Chondrocyte (in vitro differentiated cells): Measurements from ENCODE around the gene SORL1. TPM values are rescaled to one million over a fixed set of nuclear protein-coding genes. Genes with fewer than 3 reads are reported as not detected.

Experiments used
- DNase-seq: peaks from one replicate; pipeline ENCODE4 v3.0.0; 2021; ENCODE audit warnings: mixed read lengths, low spot score
- H3K27ac Mint-ChIP-seq: one replicate; pipeline ENCODE4 v1.8.0; 2021; ENCODE audit warnings: mild to moderate bottlenecking, moderate library complexity, mixed read lengths; ENCODE audit not compliant: unreplicated experiment
- H3K27me3 Mint-ChIP-seq: 2 replicates; pipeline ENCODE4 v1.8.0; 2021; ENCODE audit warnings: low read depth, mixed read lengths
- H3K36me3 Mint-ChIP-seq: 2 replicates; pipeline ENCODE4 v1.8.0; 2021; ENCODE audit warnings: low read depth, mixed read lengths
- H3K4me1 Mint-ChIP-seq: 2 replicates; pipeline ENCODE4 v1.8.0; 2021; ENCODE audit warnings: low read depth, mild to moderate bottlenecking, mixed read lengths
- H3K4me3 Mint-ChIP-seq: one replicate; pipeline ENCODE4 v1.8.0; 2021; ENCODE audit warnings: mild to moderate bottlenecking, moderate library complexity, mixed read lengths; ENCODE audit not compliant: unreplicated experiment
- H3K9me3 Mint-ChIP-seq: 2 replicates; pipeline ENCODE4 v1.8.0; 2021; ENCODE audit warnings: low read depth, mixed read lengths
- CTCF ChIP-seq: fragments of 200-600 bp; sonication (generic); IDR thresholded peaks from 2 replicates; pipeline ENCODE4 v1.5.0; 2021; ENCODE audit warnings: antibody characterized with exemption, mild to moderate bottlenecking, moderate library complexity
- total RNA-seq: library from RNA; stranded (reverse); gene quantifications from 3 replicates; pipeline ENCODE4 v1.2.1, GENCODE V29; 2021

Gene SORL1
- total RNA-seq, 1 donor from 2014 or later: 0.87 TPM

GRCh38 chr11:121571506-121571905 lies 119.4 kb downstream of the SORL1 start:
- peaks cover 11% of the 10 kb centered on the region for H3K4me1 Mint-ChIP-seq
- H3K27me3 Mint-ChIP-seq: peaks cover 32% of the 10 kb centered on the region
- no peaks in the 10 kb centered on the region for H3K9me3 Mint-ChIP-seq
- H3K4me3 Mint-ChIP-seq: no peak overlapping the region
- no peak for TF ChIP-seq CTCF
- no peak for DNase-seq
- peaks cover 1% of the 10 kb centered on the region for H3K36me3 Mint-ChIP-seq
- H3K27ac Mint-ChIP-seq: no peak overlapping the region

GRCh38 chr11:121572571-121573059 lies 120.5 kb downstream of the SORL1 start:
- Mint-ChIP-seq H3K27ac (no peak overlapping the region), H3K36me3 (peaks cover 3% of the 10 kb centered on the region)

GRCh38 chr11:121574801-121575200 lies 122.7 kb downstream of the SORL1 start:
- TF ChIP-seq CTCF: no peak
- no peak for DNase-seq
- no peak overlapping the region for H3K4me3 Mint-ChIP-seq

More at GRCh38 chr11:121572571-121573059, 120.5 kb downstream of the SORL1 start:
- no peak overlapping the region for H3K4me3 Mint-ChIP-seq
- peaks cover 36% of the 10 kb centered on the region for H3K27me3 Mint-ChIP-seq
- TF ChIP-seq CTCF: no peak
- no peaks in the 10 kb centered on the region for H3K9me3 Mint-ChIP-seq
- peaks cover 11% of the 10 kb centered on the region for H3K4me1 Mint-ChIP-seq
- no peak for DNase-seq

GRCh38 chr11:121575250-121575962 lies 123.3 kb downstream of the SORL1 start:
- Mint-ChIP-seq H3K27ac (peak overlapping the region; percentile 41), H3K36me3 (peaks cover 10% of the 10 kb centered on the region), H3K9me3 (peaks cover 11% of the 10 kb centered on the region), H3K4me3 (no peak overlapping the region), H3K27me3 (peaks cover 47% of the 10 kb centered on the region), H3K4me1 (peaks cover 5% of the 10 kb centered on the region)
- TF ChIP-seq CTCF: no peak
- DNase-seq: no peak

More at GRCh38 chr11:121574801-121575200, 122.7 kb downstream of the SORL1 start:
- peaks cover 43% of the 10 kb centered on the region for H3K27me3 Mint-ChIP-seq
- H3K36me3 Mint-ChIP-seq: peaks cover 6% of the 10 kb centered on the region
- H3K27ac Mint-ChIP-seq: no peak overlapping the region
- H3K9me3 Mint-ChIP-seq: peaks cover 5% of the 10 kb centered on the region
- H3K4me1 Mint-ChIP-seq: peaks cover 5% of the 10 kb centered on the region

- peaks cover 11% of the 10 kb centered on the region for H3K36me3 Mint-ChIP-seq
- no peak for DNase-seq
- peaks cover 47% of the 10 kb centered on the region for H3K27me3 Mint-ChIP-seq
- no peak overlapping the region for H3K27ac Mint-ChIP-seq
- H3K4me3 Mint-ChIP-seq: no peak overlapping the region
- TF ChIP-seq CTCF: no peak
- peaks cover 14% of the 10 kb centered on the region for H3K9me3 Mint-ChIP-seq
- H3K4me1 Mint-ChIP-seq: peaks cover 5% of the 10 kb centered on the region
These were observed 123.8 kb downstream of the SORL1 start for GRCh38 chr11:121575963-121576290.
